Right hindlimb (tissue), 1 donor: ENCODE measurements around the gene MYO1F.
A peak's percentile ranks its signal among the peaks of the same experiment; 100 is the strongest.
"Not testable (repeated sequence)": the region's sequence is repeated elsewhere in the genome, so short reads cannot be mapped to it uniquely, and the experiment has no call there.

Experiments used
- DNase-seq: peaks from one replicate; pipeline ENCODE4 v3.0.0-alpha.2; 2018

The MYO1F gene

DNA sequence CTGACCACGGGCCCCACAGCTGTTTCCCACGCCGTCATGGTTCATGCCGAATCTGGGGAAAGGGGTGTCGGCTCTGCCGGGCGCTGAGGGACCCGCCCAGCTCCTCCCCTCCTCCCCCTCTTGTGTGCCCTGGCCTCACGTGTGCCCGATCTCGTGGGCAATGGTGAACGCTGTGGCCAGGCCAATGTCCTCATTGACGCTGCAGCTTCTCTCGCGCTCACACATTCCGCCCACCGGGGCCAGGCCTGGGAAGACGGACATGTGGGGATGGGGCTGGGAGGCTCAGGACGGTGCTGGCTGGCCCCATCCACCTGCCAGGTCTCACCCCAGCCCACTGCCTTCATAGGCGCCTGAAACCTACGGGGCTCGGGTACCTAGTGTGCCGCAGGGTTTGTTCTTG lies 18.9 kb upstream of the MYO1F start:
- DNase-seq: no peak

DNA sequence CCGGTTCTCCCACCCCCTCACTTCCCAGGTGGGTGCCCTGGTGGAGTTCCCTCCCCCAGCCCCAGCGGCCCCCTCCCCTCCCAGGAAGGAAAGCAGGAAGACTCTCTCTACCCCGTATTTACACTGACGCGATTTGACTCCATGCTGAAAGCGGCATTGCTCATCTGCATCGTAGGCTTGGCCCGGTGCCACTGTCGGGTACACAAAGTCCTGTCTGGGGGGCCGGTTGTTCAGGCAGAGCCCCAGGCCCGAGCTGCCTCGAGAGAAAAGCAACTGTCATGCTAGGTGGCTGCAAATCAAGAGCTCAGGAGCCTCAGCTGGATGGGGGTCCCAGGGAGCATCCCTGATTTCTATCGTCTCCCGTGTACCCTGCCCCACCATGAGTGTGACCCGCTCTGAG lies 18.4 kb upstream of the MYO1F start:
- DNase-seq: no peak

DNA sequence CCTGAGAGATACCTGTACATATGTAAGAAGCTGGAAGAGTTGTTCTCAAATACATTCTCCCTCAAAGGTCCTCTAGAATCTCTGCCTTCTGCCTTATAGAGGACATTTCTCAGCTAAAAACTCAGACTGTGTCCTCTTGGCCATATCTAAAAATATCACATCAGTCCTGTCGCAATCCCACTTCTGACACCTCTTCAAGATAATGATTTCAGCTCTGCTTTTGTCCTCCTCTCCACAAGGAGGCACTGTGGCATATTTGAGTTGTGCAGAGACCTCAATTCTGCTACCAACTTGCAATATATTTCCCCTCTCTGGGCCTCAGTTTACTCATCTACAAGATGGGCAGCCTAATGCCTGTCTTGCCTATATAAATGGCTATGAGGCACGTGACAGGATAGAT lies 16.7 kb upstream of the MYO1F start:
- no peak for DNase-seq

DNA sequence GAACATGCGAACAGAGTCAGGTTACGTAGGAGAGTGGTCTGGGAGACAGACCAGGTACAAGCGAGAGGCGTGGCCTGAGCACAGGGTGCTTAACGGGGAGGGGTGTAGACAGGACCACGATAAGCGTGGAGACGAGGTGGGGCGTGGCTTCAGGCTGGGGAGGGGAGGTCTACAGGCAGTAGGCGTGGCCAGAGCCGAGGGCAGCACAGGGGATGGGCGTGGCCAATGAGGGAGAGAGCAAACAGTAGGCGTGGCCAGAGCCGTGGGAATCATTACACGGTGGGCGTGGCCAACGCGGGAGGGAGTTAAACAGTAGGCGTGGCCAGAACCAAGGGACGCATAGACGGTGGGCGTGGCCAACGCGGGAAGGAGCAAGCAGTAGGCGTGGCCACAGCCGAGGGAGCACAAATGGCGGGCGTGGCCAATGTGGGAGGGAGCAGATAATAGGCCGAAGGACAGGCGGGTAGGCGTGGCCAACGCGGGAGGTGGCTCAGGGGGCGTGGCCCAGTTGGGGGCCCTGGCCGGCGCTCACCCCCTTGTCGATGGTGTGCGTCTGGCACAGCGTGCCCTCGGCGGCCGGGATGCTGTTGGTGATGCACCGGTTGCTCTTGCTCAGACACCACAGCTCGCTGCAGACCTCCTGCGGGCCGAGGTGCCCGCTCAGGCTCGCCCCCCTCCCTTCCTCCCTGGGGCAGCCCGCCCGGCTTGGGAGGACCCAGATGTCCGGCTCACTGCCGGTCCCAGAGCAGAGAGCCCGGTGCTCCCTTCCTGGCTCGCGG lies 15.2 kb upstream of the MYO1F start:
- DNase-seq: peak; percentile 96

DNA sequence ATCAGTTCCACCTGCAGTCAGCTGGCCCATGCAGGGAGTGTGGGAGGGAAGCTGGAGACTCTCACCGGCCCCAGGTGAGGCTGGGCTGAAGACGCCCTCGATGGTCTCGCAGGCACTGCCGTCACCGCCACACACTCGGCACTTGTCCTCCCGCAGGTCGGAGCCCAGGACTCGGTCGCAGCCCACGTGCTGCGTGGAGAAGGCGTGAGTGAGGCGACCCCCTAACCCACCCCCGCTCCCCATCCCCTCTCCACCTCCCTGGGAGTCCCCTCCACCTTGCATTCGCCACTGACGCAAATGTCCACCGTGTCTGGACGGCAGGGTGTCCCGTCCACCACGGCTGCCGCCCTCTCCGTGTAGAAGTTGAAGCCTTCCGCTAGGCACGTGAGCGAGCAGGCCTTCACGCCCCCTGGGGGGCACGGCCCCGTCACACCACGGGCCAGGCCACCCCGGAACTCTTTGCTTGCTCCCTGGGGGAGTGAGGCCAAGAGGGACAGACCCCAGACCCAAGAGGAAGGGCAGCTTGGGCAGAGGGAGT lies 12.0 kb upstream of the MYO1F start:
- no peak for DNase-seq

DNA sequence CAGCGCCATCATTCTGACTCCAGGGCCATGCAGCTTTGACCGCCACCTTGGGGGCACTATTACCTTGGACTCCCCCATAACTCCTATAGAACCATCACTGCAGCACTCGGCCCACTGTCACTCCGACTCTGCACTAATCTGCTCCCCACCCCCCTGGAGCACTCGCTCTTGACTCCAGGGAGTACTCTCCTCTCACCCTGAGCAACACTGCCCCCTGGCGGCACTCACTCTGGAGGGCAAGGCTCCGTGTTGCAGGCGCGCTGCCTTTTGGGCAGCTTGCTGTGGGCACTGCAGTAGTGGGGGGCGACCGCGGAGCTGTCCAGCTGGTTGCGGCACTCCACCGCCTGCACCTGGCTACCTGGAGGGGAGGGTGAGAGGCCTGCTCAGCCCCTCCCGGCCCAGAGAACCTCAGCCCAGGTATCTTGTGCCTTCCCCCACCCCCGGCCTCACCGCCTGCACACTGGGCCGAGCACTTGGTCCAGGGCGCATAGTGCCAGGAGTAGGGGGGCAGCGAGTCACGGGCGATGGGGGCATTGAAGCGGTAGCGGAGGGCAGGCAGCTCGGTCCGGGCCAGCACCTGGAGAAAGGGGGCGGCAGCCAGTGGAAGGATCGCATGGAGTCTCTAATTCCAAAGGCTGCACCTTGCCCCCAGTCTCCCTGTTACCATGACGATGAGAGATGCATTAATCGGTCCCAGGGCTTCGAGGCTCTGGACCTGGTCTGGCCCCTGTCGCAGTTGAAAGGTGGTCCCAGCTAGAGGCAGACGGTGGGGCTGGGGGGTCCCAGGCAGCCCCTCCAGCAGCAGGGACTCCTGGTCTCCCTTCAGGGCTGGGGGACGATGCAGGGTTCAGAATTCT lies 8.9 kb upstream of the MYO1F start:
- no peak for DNase-seq

DNA sequence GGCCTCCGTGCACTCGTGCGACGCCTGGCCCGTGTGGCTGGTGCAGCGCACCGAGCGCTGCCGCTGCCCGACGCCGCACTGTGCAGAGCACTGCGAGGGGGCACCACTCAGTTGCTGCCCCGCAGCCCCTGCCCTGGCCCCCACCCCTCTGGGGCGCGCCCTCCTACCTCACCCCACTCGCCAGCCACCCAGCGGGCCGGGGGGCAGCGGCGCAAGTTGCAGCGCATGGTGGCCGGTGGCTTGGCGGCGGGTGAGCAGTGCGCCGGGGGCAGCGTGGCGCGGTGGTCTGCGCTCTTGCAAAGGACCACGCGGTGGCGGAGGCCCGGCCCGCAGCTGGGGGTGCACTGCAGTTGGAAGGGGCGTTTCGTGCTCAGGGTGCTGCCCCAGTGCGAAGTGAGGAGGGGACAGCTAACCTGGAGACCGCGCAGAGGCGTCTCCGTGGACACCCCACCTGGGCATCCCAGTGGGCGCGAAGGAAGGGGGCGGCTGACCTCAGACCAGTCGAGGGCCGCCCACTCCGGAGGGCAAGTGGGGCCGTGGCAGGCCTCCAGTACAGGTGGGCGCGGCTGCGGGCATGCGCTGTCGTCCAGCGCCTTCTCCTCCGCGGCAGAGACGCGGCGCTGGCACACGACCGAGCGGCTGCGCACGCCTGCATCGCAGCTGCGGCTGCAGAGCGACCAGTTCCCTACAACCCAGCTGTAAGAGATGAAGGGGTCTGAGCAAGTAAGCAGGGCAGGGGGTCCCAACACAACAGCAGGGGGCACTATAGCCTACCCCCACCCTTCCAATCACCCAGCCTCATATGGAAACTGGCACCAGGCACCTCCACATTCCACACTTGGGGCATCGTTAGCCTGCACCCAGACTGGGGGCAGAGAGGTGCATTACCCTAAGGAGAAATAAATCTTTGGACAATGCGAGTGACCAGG lies 8.0 kb upstream of the MYO1F start:
- no peak for DNase-seq

DNA sequence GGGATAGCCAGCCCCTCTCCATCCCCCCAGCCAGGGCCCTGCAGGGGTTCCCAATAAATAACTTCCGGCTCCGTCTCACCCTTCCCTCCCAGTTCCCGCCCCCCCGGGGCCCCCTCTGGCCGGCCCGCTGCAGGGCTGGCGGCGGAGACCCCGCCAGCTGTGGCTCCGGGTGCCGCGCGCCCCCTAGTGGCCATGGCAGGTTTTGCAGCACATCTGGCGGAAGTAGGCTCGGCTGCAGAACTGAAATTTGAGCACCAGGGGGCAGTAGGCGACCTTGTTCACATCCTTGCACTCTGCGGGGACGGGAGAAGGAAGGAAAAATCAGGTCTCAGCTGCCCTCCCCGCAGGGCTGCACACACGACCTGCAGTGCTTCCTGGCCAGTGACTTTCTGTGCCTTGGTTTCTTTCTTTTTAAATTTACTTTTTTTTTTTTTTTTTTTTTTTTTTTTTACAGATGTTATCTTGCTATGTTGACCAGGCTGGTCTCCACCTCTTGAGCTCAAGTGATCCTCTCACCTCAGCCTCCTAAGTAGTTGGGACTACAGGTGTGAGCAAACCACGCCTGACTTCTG lies 3.6 kb upstream of the MYO1F start:
- peak; percentile 89 for DNase-seq

DNA sequence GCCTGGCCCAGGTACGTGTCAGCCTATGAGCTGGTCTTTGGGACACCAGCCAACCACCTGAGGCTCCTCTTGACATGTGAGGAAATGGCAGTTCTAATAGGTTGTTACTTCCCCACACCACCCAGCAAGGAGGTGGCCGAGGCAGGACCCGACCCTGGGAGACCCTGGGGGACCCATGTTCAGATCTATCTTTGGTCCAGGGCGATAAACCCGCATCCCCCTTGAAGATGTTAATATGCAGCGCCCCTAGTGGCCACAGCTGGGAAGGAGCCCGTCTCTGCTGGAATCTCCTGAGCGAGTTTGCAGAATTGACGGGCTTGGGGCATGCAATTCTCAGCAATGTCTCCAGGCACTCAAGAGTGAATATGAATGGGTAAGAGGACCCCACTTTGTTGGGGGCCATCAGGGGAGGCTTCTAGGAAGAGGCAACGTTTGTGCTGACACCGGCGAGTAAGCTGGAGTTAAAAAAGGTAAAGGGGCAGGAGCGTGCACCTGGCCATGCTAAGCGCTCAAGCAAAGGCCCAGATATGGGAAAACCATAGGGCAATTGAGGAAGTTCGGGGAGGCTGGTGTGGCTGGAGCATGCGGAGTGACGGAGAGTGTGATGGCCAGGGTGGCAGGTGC lies 1.5 kb upstream of the MYO1F start:
- DNase-seq: peak; percentile 79

DNA sequence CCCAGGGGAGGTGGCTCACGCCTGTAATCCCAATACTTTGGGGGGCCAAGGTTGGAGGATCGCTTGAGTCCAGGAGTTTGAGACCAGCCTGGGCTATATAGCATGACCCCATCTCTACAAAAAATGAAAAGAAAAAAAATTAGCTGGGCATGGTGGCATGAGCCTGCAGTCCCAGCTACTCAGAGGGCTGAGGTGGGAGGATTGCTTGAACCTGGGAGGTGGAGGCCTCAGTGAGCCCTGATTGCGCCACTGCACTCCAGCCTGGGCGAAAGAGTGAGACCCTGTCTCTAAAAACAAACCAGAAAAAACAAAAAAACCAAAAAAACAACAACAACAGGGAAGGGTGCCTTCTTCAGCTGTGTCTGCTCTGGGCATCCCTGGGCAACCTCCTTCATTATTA lies 499 bp upstream of the MYO1F start:
- no peak for DNase-seq

DNA sequence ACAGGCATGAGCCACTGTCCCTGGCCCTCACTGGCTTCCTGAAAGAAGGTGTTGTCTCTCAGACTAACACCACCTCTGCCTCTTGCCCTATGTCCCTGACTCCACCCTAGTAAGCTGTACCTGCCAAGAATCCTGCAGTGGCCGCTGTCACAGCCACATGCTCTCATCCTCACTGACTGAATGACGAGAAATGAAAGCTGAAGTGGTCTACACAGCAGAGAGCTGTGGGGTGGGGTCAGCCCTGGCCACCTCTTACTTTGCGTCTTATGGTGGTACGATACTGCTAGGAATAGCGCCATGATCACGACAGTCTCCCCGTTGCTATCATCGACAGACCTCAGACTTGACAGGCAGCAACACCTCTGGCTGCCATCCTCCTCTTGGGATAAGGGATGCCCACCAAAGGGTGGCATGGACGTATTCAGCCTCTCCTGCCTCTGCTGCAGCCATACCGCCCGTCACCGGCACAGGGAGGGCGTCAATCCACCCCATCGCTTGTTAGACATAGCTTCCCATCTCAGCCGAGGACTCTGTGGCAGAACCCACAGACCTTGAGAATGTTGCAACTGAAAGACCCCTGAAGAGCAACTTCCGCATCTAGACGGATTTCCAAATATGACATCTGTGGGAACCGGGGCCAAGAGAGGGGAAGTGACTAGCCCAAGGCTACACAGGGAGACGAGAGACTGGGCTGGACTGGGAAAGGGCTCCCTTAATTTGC lies 809 bp downstream of the MYO1F start:
- DNase-seq: no peak

DNA sequence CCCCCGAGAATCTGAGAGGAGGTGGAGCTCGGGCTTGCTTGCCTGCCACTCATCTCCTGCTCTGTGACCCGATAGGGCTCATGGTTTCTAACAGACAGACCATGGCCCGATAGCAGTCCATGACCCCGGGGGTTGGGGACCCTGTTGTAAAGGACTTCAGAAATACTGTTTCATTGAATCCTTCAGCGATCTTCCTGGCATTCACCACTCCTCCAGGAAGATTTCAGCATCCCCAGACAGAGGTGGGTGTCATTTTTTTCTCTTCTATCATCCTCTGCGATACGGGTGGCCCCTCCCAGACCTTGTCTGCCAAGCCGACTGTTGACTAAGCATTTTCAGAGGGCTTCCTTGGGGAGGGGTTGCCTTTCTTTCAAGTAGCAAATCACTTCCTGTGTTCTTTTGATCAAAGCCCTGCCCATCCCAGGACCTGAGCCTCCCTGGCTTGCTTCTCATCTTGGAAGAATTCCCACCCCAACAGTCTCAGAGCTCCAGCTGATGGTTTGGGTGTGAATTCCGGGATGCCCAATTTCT lies 1.7 kb downstream of the MYO1F start:
- DNase-seq: no peak

DNA sequence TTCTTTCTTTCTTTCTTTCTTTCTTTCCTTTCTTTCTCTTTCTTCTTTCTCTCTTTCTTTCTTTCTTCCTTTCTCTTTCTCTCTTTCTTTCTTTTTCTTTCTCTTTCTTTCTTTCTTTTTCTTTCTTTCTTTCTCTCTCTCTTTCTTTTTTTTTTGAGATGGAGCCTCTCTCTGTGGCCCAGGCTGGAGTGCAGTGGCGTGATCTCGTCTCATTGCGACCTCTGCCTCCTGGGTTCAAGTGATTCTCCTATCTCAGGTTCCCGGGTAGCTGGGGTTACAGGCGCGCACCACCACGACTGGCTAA lies 2.7 kb downstream of the MYO1F start:
- DNase-seq: not testable (repeated sequence)

DNA sequence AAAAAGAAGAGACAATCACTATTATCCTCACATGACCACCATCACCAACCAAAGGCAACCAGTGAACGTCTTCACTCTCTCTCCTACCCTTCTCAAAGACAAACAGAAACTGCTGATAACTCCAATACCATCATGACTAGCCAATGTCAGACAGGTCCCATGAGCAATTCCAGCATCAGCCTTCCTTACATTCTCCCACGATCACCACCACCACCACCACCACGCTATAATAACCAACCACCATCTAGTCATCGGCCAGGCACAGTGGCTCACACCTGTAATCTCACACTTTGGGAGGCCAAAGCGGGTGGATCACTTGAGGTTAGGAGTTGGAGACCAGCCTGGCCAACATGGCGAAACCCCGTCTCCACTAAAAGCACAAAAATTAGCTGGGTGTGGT lies 3.9 kb downstream of the MYO1F start:
- DNase-seq: no peak

DNA sequence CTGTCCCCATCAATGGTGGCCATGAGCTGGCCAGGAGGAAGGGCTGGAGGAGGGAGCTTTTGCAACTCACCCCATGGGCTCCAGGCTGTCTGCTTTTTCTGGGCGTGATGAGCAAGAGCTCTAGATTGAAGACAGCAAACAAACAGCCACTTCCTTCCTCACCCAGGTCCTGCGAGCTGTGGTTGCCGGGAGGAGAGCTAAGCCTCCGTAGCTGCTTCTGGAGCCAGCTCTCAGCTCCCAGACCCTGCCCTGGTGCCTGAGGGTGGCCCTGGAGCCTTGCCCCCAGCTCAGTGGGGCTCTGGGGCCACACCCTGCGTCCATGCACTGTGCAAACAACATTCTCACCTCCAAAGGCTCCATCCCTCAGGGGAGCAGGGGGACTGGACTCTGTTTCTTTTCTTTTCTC lies 6.2 kb downstream of the MYO1F start:
- no peak for DNase-seq

DNA sequence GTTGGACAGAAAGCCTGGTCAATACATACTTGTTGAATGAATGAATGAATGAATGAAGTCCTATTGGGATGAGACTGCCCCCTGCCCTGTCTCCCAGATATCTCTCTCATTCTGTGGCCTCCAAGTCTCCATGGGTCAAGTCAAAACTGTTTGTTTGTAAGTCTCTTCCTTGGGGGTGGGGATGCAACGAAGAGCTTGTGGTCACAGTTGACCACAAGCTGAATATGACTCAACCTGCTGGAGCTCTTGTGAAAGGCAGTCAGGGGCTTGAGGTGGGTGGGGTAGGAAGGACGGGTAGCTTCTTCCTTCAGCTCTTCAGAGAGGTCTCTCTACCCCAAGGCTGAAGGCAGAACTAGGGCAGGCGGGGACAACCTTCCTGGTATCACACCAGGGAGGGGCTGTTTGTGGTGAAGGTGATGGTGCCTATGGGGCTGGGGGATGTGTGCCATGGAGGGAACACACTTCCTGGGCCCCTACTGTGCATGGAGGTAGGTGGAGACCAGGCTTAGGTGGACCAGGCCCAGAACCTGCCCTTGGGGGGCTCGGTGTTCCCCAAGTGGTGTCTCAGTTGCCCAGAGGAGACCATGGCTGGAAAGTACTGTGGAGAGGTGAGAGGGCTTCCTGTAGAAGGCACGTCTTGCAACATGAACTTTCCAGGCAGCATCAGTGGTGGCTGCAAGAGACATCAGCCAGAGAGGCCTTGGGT lies 8.0 kb downstream of the MYO1F start:
- DNase-seq: no peak

DNA sequence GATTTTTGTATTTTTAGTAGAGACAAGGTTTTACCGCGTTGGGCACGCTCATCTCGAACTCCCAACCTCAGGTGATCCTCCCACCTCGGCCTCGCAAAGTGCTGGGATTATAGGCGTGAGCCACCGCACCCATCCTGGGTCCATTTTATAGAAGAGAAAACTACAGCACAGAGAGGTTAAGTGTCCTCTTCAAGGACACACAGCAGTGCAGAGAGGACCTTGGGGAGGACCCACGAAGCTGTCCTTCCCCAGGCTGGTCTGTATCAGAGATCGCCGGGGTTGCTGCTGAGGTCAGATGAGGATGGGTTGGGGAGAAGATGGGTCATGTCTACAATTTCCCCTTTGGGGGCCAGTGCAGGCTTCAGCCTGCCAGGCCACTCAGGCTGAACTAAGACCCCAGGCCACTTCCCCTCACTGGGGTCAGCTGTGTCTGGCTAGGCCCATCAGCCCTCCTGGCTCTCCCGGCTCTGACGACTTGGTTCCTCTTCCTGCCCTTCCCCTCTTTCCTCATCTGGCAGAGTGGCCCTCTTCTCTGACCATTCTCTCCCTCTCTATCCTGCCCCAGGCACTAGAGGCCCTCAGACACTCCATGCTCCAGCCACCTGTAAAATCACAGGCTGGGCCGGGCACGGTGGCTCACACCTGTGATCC lies 9.6 kb downstream of the MYO1F start:
- DNase-seq: no peak

DNA sequence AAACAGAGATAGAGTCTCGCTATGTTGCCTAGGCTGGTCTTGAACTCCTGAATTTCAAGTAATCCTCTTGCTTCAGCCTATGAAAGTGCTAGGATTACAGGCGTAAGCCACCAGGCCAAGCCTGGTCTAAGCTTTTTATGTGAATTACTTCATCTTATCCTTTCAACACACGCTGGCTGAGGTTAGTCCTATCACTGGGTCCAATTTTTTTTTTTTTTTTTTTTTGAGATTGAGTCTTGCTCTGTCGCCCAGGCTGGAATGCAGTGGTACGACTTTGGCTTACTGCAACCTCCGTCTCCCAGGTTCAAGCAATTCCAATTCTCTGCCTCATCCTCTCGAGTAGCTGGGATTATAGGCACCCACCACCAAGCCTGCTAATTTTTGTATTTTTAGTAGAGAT lies 10.4 kb downstream of the MYO1F start:
- DNase-seq: no peak

DNA sequence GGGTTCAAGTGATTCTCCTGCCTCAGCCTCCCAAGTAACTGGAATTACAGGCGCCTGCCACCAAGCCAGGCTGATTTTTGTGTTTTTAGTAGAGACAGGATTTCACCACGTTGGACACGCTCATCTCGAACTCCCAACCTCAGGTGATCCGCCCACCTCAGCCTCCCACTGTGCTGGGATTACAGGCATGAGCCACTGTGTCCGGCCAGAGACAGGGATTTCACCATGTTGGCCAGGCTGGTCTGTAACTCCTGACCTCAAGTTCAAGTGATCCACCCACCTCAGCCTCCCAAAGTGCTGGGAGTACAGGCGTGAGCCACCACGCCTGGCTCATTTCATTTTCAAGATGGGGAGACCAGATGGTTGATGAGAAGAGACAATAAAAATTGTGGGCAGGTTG lies 12.4 kb downstream of the MYO1F start:
- DNase-seq: not testable (repeated sequence)
